Lung (tissue), 12 donors: ENCODE data around the gene SRCIN1. TPM values are rescaled to one million over a fixed set of nuclear protein-coding genes. Genes with fewer than 3 reads are reported as not detected.
A peak's percentile ranks its signal among the peaks of the same experiment; 100 is the strongest.

Experiments used
- ATAC-seq: fragments of 200-7000 bp; cut with Tn5 transposase; one replicate; pipeline ENCODE4 v1.9.1; 2020; ENCODE audit warnings: moderate number of reproducible peaks; ENCODE audit not compliant: insufficient read depth, low FRiP score
- DNase-seq, 3 donors: peaks; one replicate each; pipeline ENCODE4 v3.0.0-alpha.2; 2013 to 2017
- H3K27ac ChIP-seq, 2 donors: one replicate each; pipeline ENCODE4 v1.5.1; 2013; ENCODE audit warnings: mild to moderate bottlenecking in 2 of 2, moderate library complexity in 2 of 2, control low read depth in 1 of 2, inconsistent platforms in 1 of 2, low read depth in 1 of 2, low read length in 1 of 2
- H3K27me3 ChIP-seq, 3 donors: one replicate each; pipeline ENCODE4 v1.5.1; 2013; ENCODE audit warnings: low read length in 2 of 3; ENCODE audit not compliant: control insufficient read depth in 3 of 3, insufficient read depth in 3 of 3
- H3K36me3 ChIP-seq, 4 donors: one replicate each; pipeline ENCODE4 v1.5.1; 2013; ENCODE audit warnings: low read length in 4 of 4, mild to moderate bottlenecking in 1 of 4, moderate library complexity in 1 of 4; ENCODE audit not compliant: control insufficient read depth in 4 of 4, insufficient read depth in 4 of 4
- H3K4me1 ChIP-seq, 5 donors: one replicate each; pipeline ENCODE4 v1.5.1; 2013; ENCODE audit warnings: low read length in 5 of 5, mild to moderate bottlenecking in 2 of 5, moderate library complexity in 1 of 5; ENCODE audit not compliant: control insufficient read depth in 5 of 5, insufficient read depth in 5 of 5
- H3K4me3 ChIP-seq: one replicate; pipeline ENCODE4 v1.5.1; 2013; ENCODE audit warnings: mild to moderate bottlenecking, control low read depth, moderate library complexity
- H3K9ac ChIP-seq, 2 donors: one replicate each; pipeline ENCODE4 v1.5.1; 2013; ENCODE audit warnings: low read length in 2 of 2, control low read depth in 1 of 2; ENCODE audit not compliant: insufficient read depth in 1 of 2
- H3K9me3 ChIP-seq, 4 donors: one replicate each; pipeline ENCODE4 v1.5.1; 2013; ENCODE audit warnings: low read length in 3 of 4, mild to moderate bottlenecking in 1 of 4, moderate library complexity in 1 of 4; ENCODE audit not compliant: control insufficient read depth in 4 of 4, insufficient read depth in 3 of 4
- CTCF ChIP-seq: IDR thresholded peaks from 2 replicates; pipeline ENCODE4 v1.5.1; 2012; ENCODE audit warnings: mild to moderate bottlenecking; ENCODE audit errors: control extremely low read depth, extremely low read depth
- WGBS, 2 donors: extraction: QIAGEN DNeasy Blood & Tissue Kit; methylation state at CpG; one replicate each; pipeline ENCODE4 v1.1.7; 2013; 5-methylcytosine and 5-hydroxymethylcytosine counted together
- polyA plus RNA-seq, 2 donors: library from polyadenylated mRNA; stranded (reverse); fragments of 200-250 nt; gene quantifications; one replicate each; pipeline ENCODE4 v1.2.1, GENCODE V29; 2013
- total RNA-seq, 2 donors: library from RNA; depleted of rRNA in 1 of 2; stranded (reverse); fragments of >200 nt in 1 of 2; gene quantifications; one replicate each; pipeline ENCODE4 v1.2.1, GENCODE V29; 2014 to 2021
- donor health status: control.
- donor health status: control.
- donor health status: Bipolar disorder and iron deficiency.
- donor health status: healthy.
- donor health status: DM: yes; HTN: yes; CAD: no.

Gene SRCIN1
- total and polyA plus RNA-seq, 4 donors: 1.5 to 15.0 (median 2.5) TPM

- DNase-seq (peak; percentile 91 to 93 (median 93)), ATAC-seq (peak; percentile 86)
- H3K36me3 ChIP-seq: no peaks in the 10 kb centered on the region
- peak overlapping the region in 1 of 2 donors; percentile 65 for H3K27ac ChIP-seq
- H3K4me1 ChIP-seq: peaks cover 0 to 22% (median 9%) of the 10 kb centered on the region in 5 donors
- WGBS, 2 donors: 2 to 3% methylated on average over 51 to 52 of the region's 52 CpGs
- H3K27me3 ChIP-seq: peaks cover 0 to 39% (median 29%) of the 10 kb centered on the region in 3 donors
- peaks cover 0 to 3% (median 0%) of the 10 kb centered on the region in 4 donors for H3K9me3 ChIP-seq
- no peak overlapping the region for H3K9ac ChIP-seq
- no peak overlapping the region for H3K4me3 ChIP-seq
- peak; percentile 89 for TF ChIP-seq CTCF
Measured at GRCh38 chr17:38557836-38558727, 47.7 kb downstream of the SRCIN1 start.

GRCh38 chr17:38557396-38557795, 48.4 kb downstream of the SRCIN1 start:
- peak overlapping the region in 1 of 2 donors; percentile 65 for H3K27ac ChIP-seq
- WGBS, 2 donors: 60 to 75% methylated on average over 6 of the region's 6 CpGs
- DNase-seq: no peak
- peaks cover 0 to 33% (median 22%) of the 10 kb centered on the region in 3 donors for H3K27me3 ChIP-seq
- H3K4me3 ChIP-seq: no peak overlapping the region
- H3K9me3 ChIP-seq: peaks cover 0 to 3% (median 0%) of the 10 kb centered on the region in 4 donors
- no peak for TF ChIP-seq CTCF
- ATAC-seq: no peak
- no peaks in the 10 kb centered on the region for H3K36me3 ChIP-seq
- H3K4me1 ChIP-seq: peaks cover 0 to 22% (median 9%) of the 10 kb centered on the region in 5 donors
- H3K9ac ChIP-seq: no peak overlapping the region

GRCh38 chr17:38556239-38556638, 49.5 kb downstream of the SRCIN1 start:
- Histone ChIP-seq H3K9me3 (peaks cover 0 to 2% (median 0%) of the 10 kb centered on the region in 4 donors), H3K4me1 (peaks cover 0 to 22% (median 9%) of the 10 kb centered on the region in 5 donors), H3K27ac (no peak overlapping the region), H3K9ac (no peak overlapping the region), H3K36me3 (no peaks in the 10 kb centered on the region), H3K27me3 (peaks cover 0 to 29% (median 16%) of the 10 kb centered on the region in 3 donors), H3K4me3 (no peak overlapping the region)
- DNase-seq (no peak), ATAC-seq (no peak)
- no peak for TF ChIP-seq CTCF
- WGBS, 2 donors: 75 to 82% methylated on average over 6 of the region's 6 CpGs
